Measurements from ENCODE around the gene ZNF575. TPM values are rescaled to one million over a fixed set of nuclear protein-coding genes. Genes with fewer than 3 reads are reported as not detected.

The ZNF575 gene
- total RNA-seq, 1 donor from 2014 or later, result 0.74 TPM

GRCh38 chr19:43527860-43528622 is 4.9 kb upstream of the ZNF575 start:
- no peaks in the 10 kb centered on the region for H3K36me3 Mint-ChIP-seq (ENCODE audit: insufficient read depth)
- H3K9me3 Mint-ChIP-seq (ENCODE audit: low read depth), result no peaks in the 10 kb centered on the region
- no peak overlapping the region for H3K27ac Mint-ChIP-seq
- peaks cover 20% of the 10 kb centered on the region for H3K4me1 Mint-ChIP-seq (ENCODE audit: low read depth)
- H3K4me3 Mint-ChIP-seq (ENCODE audit: low read depth), result peak overlapping the region; percentile 40
- peaks cover 2% of the 10 kb centered on the region for H3K27me3 Mint-ChIP-seq
- DNase-seq (ENCODE audit: low spot score, unreplicated experiment), result no peak
- no peak for TF ChIP-seq CTCF (IDR thresholded peaks at IDR 0.05; ENCODE audit: unreplicated experiment)

- Mint-ChIP-seq H3K36me3 (ENCODE audit: insufficient read depth) (peaks cover 7% of the 10 kb centered on the region), H3K9me3 (ENCODE audit: low read depth) (no peaks in the 10 kb centered on the region), H3K4me3 (ENCODE audit: low read depth) (peak overlapping the region; percentile 79), H3K27me3 (no peaks in the 10 kb centered on the region), H3K4me1 (ENCODE audit: low read depth) (peaks cover 7% of the 10 kb centered on the region), H3K27ac (peak overlapping the region; percentile 83)
- no peak for DNase-seq (ENCODE audit: low spot score, unreplicated experiment)
- no peak for TF ChIP-seq CTCF (IDR thresholded peaks at IDR 0.05; ENCODE audit: unreplicated experiment)
Measured at GRCh38 chr19:43532571-43532961, 422 bp upstream of the ZNF575 start.

GRCh38 chr19:43533546-43534304 is 737 bp downstream of the ZNF575 start:
- Mint-ChIP-seq H3K9me3 (ENCODE audit: low read depth) (no peaks in the 10 kb centered on the region), H3K4me3 (ENCODE audit: low read depth) (peak overlapping the region; percentile 79), H3K27ac (peak overlapping the region; percentile 97), H3K4me1 (ENCODE audit: low read depth) (peaks cover 7% of the 10 kb centered on the region), H3K36me3 (ENCODE audit: insufficient read depth) (peaks cover 13% of the 10 kb centered on the region), H3K27me3 (no peaks in the 10 kb centered on the region)
- no peak for TF ChIP-seq CTCF (IDR thresholded peaks at IDR 0.05; ENCODE audit: unreplicated experiment)
- DNase-seq (ENCODE audit: low spot score, unreplicated experiment), result peak; percentile 96

GRCh38 chr19:43534305-43534815 is 1.4 kb downstream of the ZNF575 start:
- peaks cover 4% of the 10 kb centered on the region for H3K9me3 Mint-ChIP-seq (ENCODE audit: low read depth)
- H3K4me3 Mint-ChIP-seq (ENCODE audit: low read depth), result peak overlapping the region; percentile 79
- H3K27ac Mint-ChIP-seq, result peak overlapping the region; percentile 97
- H3K4me1 Mint-ChIP-seq (ENCODE audit: low read depth), result peaks cover 7% of the 10 kb centered on the region
- peaks cover 20% of the 10 kb centered on the region for H3K36me3 Mint-ChIP-seq (ENCODE audit: insufficient read depth)
- no peak for TF ChIP-seq CTCF (IDR thresholded peaks at IDR 0.05; ENCODE audit: unreplicated experiment)
- no peak for DNase-seq (ENCODE audit: low spot score, unreplicated experiment)
- H3K27me3 Mint-ChIP-seq, result no peaks in the 10 kb centered on the region

All from progenitor cell of endocrine pancreas (in vitro differentiated cells).